Measurements from ENCODE around the gene ESPNL.

DNA sequence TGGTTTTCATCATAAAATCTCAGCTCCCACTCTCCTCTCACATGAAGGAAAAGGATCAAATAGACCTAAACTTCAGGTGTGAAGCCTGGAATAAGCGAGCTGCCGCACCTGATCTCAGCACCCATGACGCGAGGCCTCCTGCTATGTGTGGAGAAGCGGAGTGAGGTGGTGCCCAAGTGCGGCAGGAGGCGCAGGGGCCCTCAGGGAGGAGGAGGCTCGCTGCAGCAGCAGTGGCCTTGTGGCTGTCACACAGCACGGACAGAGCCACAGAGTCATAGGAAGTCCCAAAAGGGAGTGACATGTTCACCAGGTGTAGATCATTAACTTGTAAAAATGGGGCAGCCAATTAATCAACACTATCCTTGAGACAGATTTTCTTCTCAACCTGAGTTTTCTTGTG, 30.3 kb upstream of the ESPNL start:
- TF ChIP-seq, protein P1, sequence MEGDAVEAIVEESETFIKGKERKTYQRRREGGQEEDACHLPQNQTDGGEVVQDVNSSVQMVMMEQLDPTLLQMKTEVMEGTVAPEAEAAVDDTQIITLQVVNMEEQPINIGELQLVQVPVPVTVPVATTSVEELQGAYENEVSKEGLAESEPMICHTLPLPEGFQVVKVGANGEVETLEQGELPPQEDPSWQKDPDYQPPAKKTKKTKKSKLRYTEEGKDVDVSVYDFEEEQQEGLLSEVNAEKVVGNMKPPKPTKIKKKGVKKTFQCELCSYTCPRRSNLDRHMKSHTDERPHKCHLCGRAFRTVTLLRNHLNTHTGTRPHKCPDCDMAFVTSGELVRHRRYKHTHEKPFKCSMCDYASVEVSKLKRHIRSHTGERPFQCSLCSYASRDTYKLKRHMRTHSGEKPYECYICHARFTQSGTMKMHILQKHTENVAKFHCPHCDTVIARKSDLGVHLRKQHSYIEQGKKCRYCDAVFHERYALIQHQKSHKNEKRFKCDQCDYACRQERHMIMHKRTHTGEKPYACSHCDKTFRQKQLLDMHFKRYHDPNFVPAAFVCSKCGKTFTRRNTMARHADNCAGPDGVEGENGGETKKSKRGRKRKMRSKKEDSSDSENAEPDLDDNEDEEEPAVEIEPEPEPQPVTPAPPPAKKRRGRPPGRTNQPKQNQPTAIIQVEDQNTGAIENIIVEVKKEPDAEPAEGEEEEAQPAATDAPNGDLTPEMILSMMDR (optimal IDR thresholded peaks at IDR 0.05 in 1 of 3, IDR thresholded peaks at IDR 0.05 in 1 of 3, conservative IDR thresholded peaks at IDR 0.05 in 1 of 3; ENCODE audit: extremely low read depth in 1 of 3, insufficient read depth in 2 of 3, low read length in 3 of 3): no peak
- TF ChIP-seq EZH2 (IDR thresholded peaks at IDR 0.05; ENCODE audit: low read length): no peak
